HT1080 (cell line): ENCODE measurements around the gene UPP1. TPM values are rescaled to one million over a fixed set of nuclear protein-coding genes. Genes with fewer than 3 reads are reported as not detected.

Experiments
- DNase-seq: peaks from one replicate; pipeline ENCODE4 v3.0.0-alpha.2; 2015; ENCODE audit warnings: low read depth
- total RNA-seq: library from RNA; depleted of rRNA; stranded (reverse); fragments of >200 nt; shearing (Covaris generic); gene quantifications from 2 replicates; pipeline ENCODE4 v1.2.3, GENCODE V29; 2014

UPP1 gene
- total RNA-seq, 1 experiment from 2014 or later: 11.8 TPM

GRCh38 chr7:48084727-48085432 lies 4.2 kb upstream of the UPP1 start:
- DNase-seq: peak; percentile 100

GRCh38 chr7:48085433-48085791 lies 3.7 kb upstream of the UPP1 start:
- DNase-seq: no peak

GRCh38 chr7:48085942-48086341 lies 3.1 kb upstream of the UPP1 start:
- DNase-seq: no peak

GRCh38 chr7:48087349-48087748 lies 1.7 kb upstream of the UPP1 start:
- peak; percentile 68 for DNase-seq

GRCh38 chr7:48088559-48089045 lies 463 bp upstream of the UPP1 start:
- peak; percentile 93 for DNase-seq

- DNase-seq: no peak
Measured at GRCh38 chr7:48090095-48090805, 1.2 kb downstream of the UPP1 start.

GRCh38 chr7:48091506-48092433 lies 2.7 kb downstream of the UPP1 start:
- DNase-seq: no peak

GRCh38 chr7:48094861-48095293 lies 5.8 kb downstream of the UPP1 start:
- no peak for DNase-seq

GRCh38 chr7:48096273-48096672 lies 7.2 kb downstream of the UPP1 start:
- DNase-seq: no peak

- DNase-seq: no peak
Measured at GRCh38 chr7:48097521-48098231, 8.6 kb downstream of the UPP1 start.

GRCh38 chr7:48098846-48099245 lies 9.8 kb downstream of the UPP1 start:
- DNase-seq: no peak

- no peak for DNase-seq
Measured at GRCh38 chr7:48099781-48100180, 10.7 kb downstream of the UPP1 start.

GRCh38 chr7:48101352-48101751 lies 12.3 kb downstream of the UPP1 start:
- DNase-seq: no peak

- DNase-seq: no peak
Measured at GRCh38 chr7:48101968-48102367, 12.9 kb downstream of the UPP1 start.

- DNase-seq: no peak
Measured at GRCh38 chr7:48102530-48102929, 13.5 kb downstream of the UPP1 start.

- no peak for DNase-seq
Measured at GRCh38 chr7:48105045-48105444, 16.0 kb downstream of the UPP1 start.

GRCh38 chr7:48106906-48107659 lies 18.0 kb downstream of the UPP1 start:
- DNase-seq: no peak

GRCh38 chr7:48107926-48108472 lies 18.9 kb downstream of the UPP1 start:
- no peak for DNase-seq

- DNase-seq: no peak
Measured at GRCh38 chr7:48108959-48109847, 20.1 kb downstream of the UPP1 start.
